ENCODE measurements around the gene LRRC8C.

Gene LRRC8C

DNA sequence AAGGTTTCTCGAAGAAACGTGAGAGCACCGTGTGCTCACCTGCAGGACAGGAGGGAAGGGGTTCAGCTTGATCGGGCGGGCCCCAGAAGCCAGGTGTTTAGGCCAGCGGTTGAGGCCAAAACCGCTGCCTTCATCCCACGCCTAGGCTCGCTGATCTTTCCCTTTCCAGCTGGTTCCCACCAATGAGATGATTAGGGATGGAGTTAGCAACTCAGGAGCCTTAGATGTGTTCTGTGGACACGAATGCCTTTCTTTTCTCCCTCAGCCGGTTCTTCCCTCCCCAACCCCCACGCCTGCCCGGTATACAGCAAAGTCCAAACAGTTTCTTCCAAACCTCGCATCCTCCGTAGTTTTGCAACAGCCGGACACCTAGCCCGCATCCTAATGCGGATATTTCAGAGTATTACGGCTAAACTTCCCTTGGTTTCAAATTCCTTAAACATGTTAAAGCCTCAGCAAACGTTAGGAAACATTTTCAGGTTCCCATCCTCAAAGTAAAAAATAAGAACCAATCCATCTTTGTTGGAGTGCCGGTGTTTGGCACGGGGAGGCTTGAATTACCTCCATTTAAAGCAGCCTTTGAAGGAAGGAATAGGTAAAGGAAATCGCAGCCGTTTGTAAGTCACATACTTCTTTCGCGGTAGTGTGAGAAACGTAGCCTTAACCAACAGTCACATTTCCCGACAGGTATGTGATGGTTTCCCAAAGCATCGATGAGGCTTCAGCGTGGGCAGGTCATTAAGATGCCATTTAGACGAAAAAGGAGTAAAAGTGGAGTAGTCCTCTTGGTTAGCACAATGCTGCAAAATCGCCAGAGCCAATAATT is 1.1 kb downstream of the LRRC8C start:
- peak in 3 of 4 experiments; percentile 10 to 20 (median 16) for DNase-seq

DNA sequence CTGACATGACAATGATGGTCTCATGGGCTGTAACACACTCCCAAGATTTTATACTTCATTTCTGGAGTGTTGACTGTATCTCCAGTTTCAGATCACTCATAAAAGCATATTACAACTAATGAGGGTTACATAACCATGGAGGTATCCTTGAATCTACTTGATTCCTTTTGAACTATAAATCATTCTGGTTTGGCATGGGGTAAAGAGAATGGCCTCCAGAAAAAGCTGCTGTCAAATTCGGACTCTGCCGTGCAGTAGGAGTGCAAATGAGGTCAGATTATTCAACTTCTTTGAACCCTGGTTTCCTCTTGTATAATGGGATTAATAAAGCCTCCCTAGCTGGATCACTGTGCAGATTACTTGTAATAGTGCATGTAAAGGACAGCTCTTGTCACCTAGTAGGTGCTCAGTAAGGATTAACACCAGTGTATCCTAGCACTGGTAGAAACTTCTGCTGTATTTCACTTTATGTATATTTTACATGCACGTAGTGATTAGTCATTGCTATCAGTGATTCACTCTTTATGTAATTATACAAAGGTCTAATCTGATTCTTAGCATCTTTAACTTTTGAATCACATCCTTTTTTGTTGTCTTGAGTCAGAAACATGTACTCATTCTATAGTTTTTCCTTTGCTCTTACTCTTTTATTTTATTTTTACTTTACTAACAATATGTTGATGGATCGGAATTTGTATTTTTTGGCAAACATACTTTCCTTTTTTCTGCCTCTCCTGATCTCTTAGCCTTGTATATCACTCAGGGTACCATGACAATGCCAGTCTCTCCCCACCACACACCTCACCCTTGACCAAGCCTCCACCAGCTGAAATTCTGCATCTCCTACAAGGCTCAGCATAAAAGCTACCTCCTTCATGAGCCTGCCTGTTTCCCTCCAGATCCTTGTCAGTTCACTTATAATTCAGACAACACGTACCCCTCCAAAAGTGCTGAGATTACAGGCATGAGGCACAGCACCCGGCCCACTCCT is 3.2 kb downstream of the LRRC8C start:
- peak in 1 of 4 experiments; percentile 17 for DNase-seq

DNA sequence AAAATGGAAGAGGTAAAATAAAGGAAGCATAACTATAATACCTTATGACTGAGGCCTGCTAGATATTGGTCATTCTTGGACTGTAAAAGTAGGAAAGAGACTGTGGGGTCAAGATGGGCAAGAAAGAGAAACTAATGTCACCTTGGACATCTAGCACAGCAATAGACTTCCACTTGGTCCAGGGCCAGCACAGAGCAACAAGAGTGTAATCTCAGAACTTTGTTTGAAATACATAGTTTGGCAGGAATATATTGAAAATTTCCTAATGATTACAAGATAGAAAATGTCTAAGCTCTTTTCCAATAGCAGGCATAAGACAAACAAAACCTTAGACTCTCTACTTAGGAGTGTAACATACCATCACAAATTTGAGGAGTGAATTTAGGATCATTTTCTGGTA is 4.6 kb downstream of the LRRC8C start:
- DNase-seq = no peak

DNA sequence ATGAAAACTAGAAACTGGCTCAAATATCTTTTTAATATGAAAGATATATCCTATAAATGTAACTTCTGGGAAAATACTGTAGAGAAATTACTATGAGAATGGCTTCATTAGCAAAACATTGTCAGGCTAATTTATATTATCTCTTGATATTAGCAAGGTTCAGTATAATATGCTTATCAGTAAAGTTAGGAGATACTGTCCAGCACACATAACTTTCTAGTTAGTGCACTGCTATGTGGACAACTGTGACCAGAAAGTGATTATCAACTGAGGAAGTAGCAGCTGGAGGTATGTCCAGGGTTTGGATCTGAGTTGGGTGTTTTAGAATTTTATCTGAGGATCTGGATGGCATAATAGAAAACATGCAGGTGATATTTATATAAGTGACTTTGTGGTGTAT is 7.5 kb downstream of the LRRC8C start:
- no peak for DNase-seq

DNA sequence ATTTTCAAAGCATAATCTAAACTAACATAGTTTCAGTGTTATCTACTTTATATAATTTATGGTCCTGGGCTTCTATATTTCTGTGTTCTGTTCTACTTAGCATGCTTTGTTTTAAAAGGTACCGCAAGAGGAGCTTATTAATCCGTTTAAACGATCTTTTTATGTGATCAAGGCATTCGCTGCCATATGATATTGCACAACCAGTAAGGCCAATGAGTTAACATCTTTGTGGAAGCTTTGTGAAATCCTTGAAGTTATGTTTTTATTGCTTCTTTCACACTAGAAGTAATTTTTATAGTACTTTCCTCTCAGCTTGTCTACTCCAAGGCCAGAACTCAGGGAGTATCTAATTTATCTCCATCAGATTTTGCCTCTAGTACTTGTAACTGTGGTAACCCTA is 8.9 kb downstream of the LRRC8C start:
- DNase-seq = peak in 1 of 4 experiments; percentile 26

DNA sequence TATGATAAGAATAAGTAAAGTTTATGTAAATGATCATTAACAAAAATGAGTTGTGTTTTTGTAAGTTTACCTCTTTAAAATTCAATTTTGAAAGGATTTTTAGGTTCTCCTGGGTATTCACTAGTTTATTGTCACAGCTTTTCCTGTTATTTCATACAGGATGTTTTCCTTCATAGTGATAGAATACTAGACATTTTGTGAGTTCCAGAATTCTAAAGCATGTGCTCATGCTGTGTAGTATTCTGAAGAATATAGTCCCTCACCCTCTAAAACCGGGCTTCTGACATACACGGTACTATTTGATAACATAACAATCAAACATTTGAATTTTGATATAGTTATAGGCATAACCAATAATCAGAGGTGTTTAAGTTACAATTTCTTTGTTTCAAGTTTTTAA is 10.7 kb downstream of the LRRC8C start:
- no peak for DNase-seq

DNA sequence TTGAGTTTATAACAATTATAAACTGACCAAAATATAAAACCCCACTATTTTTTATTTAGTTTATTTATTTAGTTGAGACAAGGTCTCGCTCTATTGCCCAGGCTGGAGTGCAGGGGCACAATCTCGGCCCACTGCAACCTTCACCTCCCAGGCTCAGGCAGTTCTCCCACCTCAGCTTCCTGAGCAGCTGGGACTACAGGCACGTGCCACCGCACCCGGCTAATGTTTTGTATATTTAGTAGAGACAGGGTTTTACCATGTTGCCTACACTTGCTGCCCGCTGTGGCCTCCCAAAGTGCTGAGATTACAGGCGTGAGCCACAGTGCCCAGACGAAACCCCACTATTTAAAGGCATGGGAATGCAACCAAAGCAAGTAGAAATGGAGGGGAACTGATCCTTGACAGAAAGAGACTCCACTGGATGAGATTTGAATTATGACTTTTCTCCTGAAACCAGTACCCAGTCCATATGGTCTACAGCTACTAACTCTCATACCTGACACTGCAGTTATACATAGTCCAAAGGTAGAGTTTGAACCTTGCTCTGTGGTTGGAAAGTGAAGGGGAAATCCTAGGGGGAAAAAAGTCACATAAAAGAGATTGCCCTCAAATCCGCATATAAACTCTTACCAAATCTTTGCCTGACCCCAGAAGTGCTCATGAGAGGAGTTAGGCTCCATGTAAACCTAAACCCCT is 11.3 kb downstream of the LRRC8C start:
- DNase-seq = no peak

DNA sequence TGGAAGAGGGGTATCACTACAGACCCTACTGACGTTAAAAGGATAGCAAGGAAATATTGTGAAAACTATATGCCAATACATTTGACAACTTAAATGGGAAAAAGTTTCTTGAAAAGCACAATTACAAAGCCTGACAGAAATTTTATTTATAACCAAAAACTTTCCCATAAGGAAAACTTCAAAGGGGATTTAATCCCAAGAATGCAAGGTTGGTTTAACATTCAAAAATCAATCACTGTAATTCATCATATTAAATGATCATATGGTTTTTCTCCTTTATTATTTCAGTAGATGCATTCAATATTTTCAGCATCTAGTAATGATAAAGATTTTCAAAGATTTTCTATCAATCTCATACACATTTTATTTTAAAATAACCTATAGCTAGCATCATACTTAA is 13.3 kb downstream of the LRRC8C start:
- DNase-seq = no peak

DNA sequence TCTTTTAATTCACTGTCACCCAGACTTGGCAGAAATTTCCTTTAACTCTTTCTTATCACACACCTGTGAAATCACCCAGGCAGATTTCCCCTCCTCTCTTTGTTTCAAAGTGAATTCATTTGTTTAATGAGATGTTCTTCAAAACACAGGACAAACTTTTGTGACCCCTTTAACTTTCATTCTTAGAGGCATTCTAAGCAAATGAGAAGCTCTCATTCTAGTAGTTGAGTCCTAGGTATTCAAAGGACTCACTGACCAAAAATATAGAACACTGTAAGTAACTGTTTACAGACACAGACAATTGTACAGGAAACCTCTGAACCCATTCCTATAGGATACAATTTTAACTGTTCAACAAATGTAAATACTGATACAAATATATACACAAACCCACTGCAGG is 16.9 kb downstream of the LRRC8C start:
- DNase-seq = no peak

DNA sequence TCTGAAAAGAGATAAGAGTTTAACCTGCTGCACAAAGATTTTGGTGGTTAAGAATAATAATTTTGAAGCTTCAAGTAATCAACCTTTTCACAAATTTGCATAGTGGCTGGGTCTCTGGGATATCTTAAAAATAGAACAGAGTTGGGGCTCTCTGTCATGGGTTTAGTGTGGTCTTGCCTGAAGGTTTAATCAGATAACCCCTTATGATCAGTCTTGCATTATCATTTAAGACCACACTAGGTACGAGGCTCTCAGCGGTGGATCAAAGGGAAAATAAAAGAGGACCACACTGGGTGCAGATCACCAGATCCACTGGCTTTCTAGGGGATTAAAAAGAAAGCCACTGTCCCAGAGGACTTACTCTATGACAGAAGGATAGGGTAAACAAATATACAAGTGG is 19.5 kb downstream of the LRRC8C start:
- no peak for DNase-seq

DNA sequence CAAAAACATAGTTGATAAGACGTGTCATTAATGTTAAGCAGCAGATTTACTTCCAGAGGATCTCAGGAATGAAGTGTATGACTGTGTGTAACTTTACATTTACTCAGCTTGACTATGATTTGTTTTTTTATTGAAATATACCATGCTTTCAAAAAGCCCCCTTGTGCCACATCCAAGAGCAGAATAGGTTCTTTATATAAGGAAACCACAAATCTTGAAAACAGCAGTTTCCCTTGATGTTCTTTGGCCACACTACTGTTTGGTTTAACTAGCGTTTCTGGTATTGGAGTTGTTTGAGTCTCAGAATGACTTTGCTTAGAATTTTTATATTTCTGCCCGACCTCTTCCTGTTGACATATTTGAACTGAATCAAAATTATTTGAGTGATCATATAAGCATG is 25.0 kb downstream of the LRRC8C start:
- no peak for DNase-seq

DNA sequence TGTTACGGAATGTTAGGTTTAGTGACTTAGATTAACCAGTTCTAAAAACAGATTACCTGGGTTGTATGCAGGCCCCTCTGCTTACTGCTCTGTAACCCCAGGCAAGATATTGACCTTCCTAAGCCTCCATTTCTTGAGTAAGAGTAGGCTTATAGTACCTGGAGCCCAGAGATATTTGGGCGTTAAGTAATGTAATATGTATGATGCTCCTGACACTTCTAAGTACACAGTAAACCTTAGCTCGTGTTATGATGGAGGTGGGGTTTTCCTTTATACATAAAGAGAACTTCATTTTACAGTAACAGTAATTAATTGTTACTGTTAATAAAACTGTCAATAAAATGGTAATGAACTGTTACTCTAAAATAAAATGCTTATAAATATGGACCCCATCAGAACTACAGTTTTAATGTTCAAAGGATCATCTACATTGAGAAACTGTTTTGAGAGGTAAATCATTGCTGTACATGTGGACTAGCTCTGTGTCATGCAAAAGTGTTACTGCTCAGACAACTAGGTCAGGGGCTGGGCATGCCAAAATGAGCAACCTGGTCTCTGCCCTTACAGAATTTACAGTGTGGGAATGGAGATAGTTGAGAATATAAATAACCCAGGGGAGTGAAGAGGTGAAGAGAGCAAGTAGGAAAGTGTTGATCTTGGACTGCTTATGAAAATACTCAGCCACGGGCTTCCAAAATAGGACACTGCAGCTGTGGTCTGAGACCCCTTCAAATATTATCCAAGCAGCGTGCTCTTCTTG is 26.6 kb downstream of the LRRC8C start:
- no peak for DNase-seq

DNA sequence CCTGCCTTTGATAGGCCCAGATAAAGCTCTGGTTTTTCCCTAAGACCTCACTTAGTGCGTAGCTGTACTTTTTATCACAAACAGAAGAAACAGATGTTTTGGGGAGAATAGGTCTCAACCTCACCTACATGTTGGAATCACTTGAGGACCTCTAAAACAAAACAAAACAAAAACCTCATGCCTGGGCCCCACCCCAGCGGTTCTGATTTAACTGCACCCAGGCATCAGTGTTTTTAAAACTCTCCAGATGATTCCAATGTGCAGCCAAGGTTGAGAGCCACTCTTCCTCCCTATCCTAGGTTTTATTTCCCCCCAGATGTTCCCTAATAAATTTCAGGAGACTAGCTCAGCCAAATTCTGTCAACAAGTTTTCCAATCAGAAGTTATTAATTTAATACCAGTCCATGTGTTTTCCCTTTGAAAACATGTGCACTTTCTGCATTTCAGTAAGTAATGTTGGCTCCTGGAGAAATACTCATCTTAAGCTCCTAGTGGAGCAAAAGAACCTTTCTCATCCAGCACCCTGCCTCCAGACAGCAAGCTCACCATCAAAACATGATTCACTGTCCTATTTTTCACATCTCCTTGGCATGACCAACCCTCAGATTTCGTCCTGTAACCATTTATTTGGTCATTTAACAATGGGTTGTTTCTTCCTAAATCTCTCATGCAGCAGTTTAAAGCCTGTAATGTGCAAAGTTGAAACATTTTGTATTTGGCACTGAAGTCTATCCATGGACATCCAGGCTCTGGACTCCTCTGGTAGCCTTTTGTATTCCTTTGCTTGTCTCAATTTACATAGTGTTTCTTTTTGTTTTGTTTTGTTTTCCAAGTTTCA is 27.5 kb downstream of the LRRC8C start:
- no peak for DNase-seq

DNA sequence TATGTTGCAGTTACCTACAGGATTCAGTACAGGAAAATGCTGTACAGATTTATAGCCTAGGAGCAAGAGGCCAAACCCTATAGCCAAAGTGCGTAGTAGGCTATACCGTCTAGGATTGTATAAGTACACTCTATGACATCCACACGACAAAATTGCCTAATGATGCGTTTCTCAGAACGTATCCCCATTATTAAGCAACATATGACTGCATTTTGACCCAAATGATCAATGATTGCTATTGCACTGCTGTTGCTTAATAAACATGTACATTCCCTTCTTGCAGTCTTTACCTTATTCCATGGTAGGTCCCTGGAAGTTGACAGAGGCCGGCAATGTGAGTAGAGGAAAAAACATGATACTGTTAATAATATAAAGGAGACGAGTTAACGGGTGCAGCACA is 33.0 kb downstream of the LRRC8C start:
- no peak for DNase-seq

DNA sequence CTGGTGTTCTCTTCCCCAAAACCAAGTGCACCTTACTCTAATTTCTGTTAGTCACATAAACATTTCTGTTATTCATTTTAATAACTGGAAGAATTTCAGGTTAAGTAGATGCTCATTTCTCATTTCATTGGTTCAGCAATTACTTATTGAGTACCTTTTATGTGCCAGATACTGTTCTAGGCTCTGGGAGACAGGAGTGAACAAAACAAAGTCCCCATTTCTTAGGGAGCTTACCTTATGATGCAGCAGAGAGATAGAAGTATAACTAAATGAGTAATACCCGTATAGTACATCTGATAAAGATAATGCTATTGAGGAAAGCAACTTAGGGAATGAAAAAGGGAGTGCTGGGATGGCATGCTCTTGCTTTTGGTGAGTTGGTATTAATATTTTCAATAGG is 33.7 kb downstream of the LRRC8C start:
- DNase-seq = no peak

DNA sequence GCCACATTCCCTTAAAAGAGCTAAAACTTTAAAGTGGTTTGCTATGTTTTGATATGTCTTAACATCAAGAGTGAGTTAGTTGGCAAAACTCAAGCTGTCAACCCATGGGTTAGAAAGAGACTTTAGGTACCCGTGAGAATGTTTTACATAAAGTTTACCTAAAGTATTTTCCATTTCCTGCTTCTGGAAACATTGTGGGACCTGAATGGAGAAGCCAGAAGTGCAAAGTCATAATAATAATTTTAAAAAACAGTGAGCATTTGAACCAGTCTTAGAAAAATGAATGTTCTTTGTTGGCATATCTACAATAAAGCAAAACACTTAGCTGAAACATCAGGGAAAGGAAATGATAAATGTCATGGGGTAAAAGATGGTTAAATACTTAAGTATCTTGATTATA is 34.8 kb downstream of the LRRC8C start:
- no peak for DNase-seq

DNA sequence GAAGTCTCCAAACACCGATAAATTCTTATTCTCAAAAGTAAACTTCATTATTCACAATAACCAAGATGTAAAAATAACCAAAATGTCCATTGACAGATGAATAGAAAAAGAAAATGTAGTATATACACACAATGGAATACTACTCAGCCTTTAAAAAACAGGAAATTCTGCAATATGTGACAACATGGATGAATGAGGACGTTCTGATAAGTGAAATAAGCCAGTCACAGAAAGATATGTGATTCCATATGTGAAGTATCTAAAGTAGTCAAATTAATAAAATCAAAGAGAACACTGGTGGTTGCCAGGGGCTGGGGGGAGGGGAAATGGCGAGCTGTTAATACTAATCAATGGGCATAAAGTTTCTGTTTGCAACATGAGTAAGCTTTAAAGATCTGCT is 36.0 kb downstream of the LRRC8C start:
- no peak for DNase-seq

DNA sequence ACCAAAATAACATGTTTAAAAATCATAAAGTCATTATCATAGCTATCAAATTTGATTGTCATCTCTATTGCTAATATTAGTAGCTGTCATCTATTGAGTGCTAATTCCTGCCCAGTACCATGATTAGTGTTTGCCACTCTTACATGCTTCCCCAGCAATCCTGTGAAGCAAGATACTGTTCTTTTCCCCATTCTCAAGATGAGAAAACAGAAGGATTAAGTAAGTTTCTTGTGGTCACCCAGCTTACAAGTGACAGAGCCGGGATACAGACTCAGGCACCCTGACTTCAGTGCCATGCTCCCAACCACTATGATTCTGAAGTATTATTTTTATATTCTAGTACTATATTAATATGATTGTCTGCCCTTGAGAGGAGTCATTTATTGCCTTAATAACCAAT is 36.5 kb downstream of the LRRC8C start:
- DNase-seq = peak in 3 of 4 experiments; percentile 36 to 63 (median 56)

DNA sequence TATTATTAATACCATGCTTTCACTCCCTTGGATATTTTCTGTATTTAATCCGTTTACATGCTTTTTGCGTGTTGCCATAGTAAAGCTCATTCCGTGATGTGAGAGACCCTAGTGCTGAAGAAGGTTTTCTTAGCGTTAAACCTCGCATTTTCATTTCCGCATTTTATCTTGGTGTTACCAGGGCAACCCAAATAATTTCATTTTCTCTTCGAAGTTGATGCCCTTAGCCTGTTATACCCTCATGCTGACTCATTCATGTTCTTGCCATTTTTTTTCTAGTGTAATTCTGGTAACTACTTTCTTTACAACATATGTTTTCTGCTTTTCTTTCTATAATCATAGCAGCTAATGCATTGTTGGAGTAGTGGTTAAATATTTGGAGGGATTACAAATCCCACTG is 37.2 kb downstream of the LRRC8C start:
- DNase-seq = peak; percentile 61 to 90 (median 80)

DNA sequence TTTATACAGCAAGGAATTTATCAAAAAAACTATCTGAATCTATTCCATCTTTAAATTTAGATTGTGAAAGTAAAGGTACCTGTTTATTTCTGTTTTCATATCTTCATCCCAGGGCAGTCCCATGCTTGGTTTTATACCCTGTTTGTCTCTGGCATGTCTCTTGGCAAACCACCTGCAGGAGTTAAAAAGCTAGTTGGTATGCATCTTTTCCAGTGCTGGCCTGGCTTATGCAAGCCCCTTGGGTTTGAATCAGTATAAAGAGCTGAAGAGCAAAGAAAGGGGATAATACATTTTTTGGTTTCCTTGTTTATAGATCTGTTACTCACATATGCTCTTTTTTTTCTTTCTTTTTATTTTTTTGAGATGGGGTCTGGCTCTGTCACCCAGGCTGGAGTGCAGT is 37.8 kb downstream of the LRRC8C start:
- no peak for DNase-seq

DNA sequence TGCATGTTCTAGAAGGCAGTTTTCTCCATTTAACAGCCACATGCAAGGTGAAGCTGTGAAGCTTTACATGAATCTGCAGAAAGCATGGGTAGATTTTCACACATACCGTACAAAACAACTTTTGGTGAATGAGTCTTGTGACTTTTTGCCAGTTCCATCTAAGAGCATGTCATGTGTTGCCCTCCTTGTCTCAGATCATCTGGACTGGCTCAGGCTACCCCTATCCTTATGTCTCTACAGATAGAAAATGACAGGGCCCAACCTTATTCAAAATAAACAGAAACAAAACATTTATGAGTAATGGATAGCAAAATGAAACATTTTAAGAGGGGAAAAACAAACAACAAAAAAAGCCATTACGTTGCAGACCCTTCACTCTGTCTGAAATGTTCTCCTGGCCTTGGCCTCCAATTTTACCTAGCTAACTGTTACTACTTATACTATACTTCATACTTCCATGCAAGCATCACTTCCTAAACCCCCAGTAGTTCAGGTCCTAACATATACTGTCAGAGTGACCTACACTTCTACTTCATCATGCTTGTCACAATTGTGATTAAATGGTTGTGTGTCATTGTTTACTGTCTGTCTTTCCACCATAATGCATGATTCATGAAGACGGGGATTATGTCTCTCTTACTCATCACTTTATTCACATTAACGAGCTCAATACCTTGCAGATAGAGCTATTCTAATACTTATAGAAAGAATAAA is 39.0 kb downstream of the LRRC8C start:
- DNase-seq = no peak
